Hematopoietic multipotent progenitor cell treated with erythropoietin and hydrocortisone succinate and interleukin-3 and kit ligand, for 17 days (in vitro differentiated cells): ENCODE data around the gene TTC17.
"Not testable (repeated sequence)": the region's sequence is repeated elsewhere in the genome, so short reads cannot be mapped to it uniquely, and the experiment has no call there.

Source experiments
- DNase-seq: peaks from one replicate; pipeline ENCODE4 v3.0.0-alpha.2; 2015; ENCODE audit warnings: low spot score

Gene TTC17

GRCh38 chr11:43459246-43459645 lies 100.5 kb downstream of the TTC17 start:
- no peak for DNase-seq

GRCh38 chr11:43462359-43462758 lies 103.6 kb downstream of the TTC17 start:
- DNase-seq: no peak

GRCh38 chr11:43467958-43468357 lies 109.2 kb downstream of the TTC17 start:
- no peak for DNase-seq

GRCh38 chr11:43477491-43477890 lies 118.8 kb downstream of the TTC17 start:
- not testable (repeated sequence) for DNase-seq

- no peak for DNase-seq
Measured at GRCh38 chr11:43486141-43486540, 127.4 kb downstream of the TTC17 start.

GRCh38 chr11:43489869-43490465 lies 131.2 kb downstream of the TTC17 start:
- no peak for DNase-seq

- DNase-seq: no peak
Measured at GRCh38 chr11:43492701-43493100, 134.0 kb downstream of the TTC17 start.

GRCh38 chr11:43493431-43493830 lies 134.7 kb downstream of the TTC17 start:
- DNase-seq: no peak

GRCh38 chr11:43497144-43497543 lies 138.4 kb downstream of the TTC17 start:
- no peak for DNase-seq

GRCh38 chr11:43498561-43498960 lies 139.8 kb downstream of the TTC17 start:
- DNase-seq: no peak

GRCh38 chr11:43503417-43503816 lies 144.7 kb downstream of the TTC17 start:
- DNase-seq: no peak

- DNase-seq: no peak
Measured at GRCh38 chr11:43504316-43504950, 145.7 kb downstream of the TTC17 start.

GRCh38 chr11:43505171-43505570 lies 146.5 kb downstream of the TTC17 start:
- no peak for DNase-seq

GRCh38 chr11:43507171-43507570 lies 148.5 kb downstream of the TTC17 start:
- no peak for DNase-seq

GRCh38 chr11:43508511-43508918 lies 149.8 kb downstream of the TTC17 start:
- DNase-seq: no peak

- no peak for DNase-seq
Measured at GRCh38 chr11:43511959-43512358, 153.2 kb downstream of the TTC17 start.

- no peak for DNase-seq
Measured at GRCh38 chr11:43515090-43515489, 156.4 kb downstream of the TTC17 start.

- DNase-seq: no peak
Measured at GRCh38 chr11:43516316-43516850, 157.7 kb downstream of the TTC17 start.

- no peak for DNase-seq
Measured at GRCh38 chr11:43517518-43517917, 158.8 kb downstream of the TTC17 start.

GRCh38 chr11:43518408-43519160 lies 159.9 kb downstream of the TTC17 start:
- DNase-seq: no peak

GRCh38 chr11:43521471-43521870 lies 162.8 kb downstream of the TTC17 start:
- no peak for DNase-seq

GRCh38 chr11:43523632-43524031 lies 164.9 kb downstream of the TTC17 start:
- no peak for DNase-seq

- no peak for DNase-seq
Measured at GRCh38 chr11:43532041-43532440, 173.3 kb downstream of the TTC17 start.
